ENCODE results near the gene CARD6.

- TF ChIP-seq, protein P1, sequence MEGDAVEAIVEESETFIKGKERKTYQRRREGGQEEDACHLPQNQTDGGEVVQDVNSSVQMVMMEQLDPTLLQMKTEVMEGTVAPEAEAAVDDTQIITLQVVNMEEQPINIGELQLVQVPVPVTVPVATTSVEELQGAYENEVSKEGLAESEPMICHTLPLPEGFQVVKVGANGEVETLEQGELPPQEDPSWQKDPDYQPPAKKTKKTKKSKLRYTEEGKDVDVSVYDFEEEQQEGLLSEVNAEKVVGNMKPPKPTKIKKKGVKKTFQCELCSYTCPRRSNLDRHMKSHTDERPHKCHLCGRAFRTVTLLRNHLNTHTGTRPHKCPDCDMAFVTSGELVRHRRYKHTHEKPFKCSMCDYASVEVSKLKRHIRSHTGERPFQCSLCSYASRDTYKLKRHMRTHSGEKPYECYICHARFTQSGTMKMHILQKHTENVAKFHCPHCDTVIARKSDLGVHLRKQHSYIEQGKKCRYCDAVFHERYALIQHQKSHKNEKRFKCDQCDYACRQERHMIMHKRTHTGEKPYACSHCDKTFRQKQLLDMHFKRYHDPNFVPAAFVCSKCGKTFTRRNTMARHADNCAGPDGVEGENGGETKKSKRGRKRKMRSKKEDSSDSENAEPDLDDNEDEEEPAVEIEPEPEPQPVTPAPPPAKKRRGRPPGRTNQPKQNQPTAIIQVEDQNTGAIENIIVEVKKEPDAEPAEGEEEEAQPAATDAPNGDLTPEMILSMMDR (IDR thresholded peaks at IDR 0.05; ENCODE audit: poor library complexity) = no peak
- no peak for TF ChIP-seq EZH2phosphoT487 (IDR thresholded peaks at IDR 0.05; ENCODE audit: low read depth, severe bottlenecking, unreplicated experiment)
- TF ChIP-seq EZH2 (IDR thresholded peaks at IDR 0.05; ENCODE audit: borderline replicate concordance) = no peak
Measured at GRCh38 chr5:40882291-40882690, 41.1 kb downstream of the CARD6 start.

All from hepatocyte (in vitro differentiated cells).